GM12801 (cell line): ENCODE data around the gene SCG3.

Source experiments
- CTCF ChIP-seq: IDR thresholded peaks from one replicate; pipeline ENCODE4 v1.5.1; 2011; ENCODE audit warnings: control low read depth; ENCODE audit not compliant: insufficient read length; ENCODE audit errors: extremely low read depth

The SCG3 gene

GRCh38 chr15:51681303-51681963 lies at the start of gene SCG3:
SCG3 (plus strand) TSS chr15:51681503; CDS start chr15:51681756, 253 bp downstream.
- TF ChIP-seq CTCF, result no peak

DNA sequence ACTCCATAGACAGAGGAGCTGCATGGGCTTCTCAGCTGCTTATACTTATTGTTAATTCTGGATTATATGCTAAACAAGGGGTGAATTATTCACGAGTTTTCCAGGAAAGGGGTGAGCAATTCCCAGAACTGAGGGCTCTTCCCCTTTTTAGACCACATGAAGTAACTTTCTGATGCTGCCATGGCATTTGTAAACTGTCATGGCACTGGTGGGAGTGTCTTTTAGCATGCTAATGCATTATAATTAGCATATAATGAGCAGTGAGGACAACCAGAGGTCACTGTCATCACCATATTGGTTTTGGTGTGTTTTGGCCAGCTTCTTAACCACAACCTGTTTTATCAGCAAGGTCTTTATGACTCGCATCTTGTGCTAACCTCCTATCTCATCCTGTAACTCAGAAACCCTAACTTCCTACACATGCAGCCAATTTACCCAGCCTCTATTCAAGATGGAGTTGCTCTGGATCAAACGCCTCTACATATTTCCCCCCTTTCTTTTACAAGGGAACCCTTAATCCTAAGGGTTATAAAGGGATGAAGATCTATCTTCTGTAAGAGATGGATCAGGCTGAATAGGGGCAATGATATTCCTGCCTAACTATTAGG lies 46.6 kb upstream of the SCG3 start:
- no peak for TF ChIP-seq CTCF

- no peak for TF ChIP-seq CTCF
Measured at GRCh38 chr15:51641490-51642130, 39.7 kb upstream of the SCG3 start.

DNA sequence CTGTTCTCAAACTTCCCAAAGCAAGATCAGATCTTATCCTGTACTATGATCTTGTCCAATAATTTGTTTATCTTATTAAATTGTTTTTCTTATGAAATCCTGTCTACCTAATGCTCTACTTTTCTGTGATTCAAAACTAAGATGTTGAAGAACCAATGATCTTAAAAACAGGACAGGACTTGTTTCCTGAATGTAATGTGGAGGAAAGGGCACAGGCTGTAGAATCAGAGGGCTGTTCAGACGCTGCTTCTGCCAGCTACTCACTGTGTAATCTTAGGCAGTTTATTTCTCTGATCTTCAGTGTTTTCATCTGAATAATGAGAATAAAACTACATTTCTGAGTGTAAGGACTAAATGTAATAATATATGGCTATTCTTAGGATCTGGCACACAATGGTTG lies 38.6 kb upstream of the SCG3 start:
- TF ChIP-seq CTCF, result no peak

- TF ChIP-seq CTCF, result no peak
Measured at GRCh38 chr15:51647128-51647562, 34.2 kb upstream of the SCG3 start.

- TF ChIP-seq CTCF, result no peak
Measured at GRCh38 chr15:51649659-51650521, 31.4 kb upstream of the SCG3 start.

DNA sequence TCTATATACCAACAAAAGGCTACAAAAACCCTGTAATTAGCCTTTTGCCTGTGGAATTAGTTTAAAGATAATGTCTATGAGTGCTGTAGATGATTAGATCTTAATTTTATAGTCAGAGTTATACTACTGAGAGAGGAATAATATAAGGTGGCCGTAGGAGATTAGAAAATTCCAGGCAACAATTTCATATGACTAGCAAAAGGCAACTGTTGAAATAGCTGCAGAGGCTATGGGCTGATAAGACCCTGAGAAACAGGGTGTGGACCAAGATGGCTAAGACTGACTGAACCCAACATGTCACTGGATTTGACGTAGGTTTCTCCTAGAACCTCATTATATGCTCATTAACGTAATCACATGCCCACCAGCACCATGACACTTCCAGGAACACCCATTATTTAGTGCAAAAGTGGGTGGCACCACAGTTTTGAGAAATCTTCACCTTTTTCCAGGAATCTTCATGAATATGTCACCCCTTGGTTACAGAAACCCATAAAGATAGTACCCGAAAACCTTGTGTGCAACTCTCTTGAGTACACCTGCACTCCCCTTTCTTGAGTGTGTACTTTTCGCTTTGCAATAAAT lies 29.1 kb upstream of the SCG3 start:
- no peak for TF ChIP-seq CTCF
